GM23338 (cell line): Measurements from ENCODE around the gene MROH2A. TPM values are rescaled to one million over a fixed set of nuclear protein-coding genes. Genes with fewer than 3 reads are reported as not detected.

Experiments
- ATAC-seq: fragments of 200-7000 bp; cut with Tn5 transposase; 3 replicates; pipeline ENCODE4 v1.9.1; 2020
- DNase-seq: peaks from one replicate; pipeline ENCODE4 v3.0.0-alpha.2; 2015; ENCODE audit warnings: low spot score
- H2AFZ ChIP-seq: fragments of 200-600 bp; sonication (generic); 2 replicates; pipeline ENCODE4 v1.8.0; 2016; ENCODE audit warnings: antibody characterized with exemption, mild to moderate bottlenecking, moderate library complexity
- H3F3A ChIP-seq: fragments of 200-600 bp; sonication (generic); replicated peaks from 2 replicates; pipeline ENCODE4 v1.8.0; 2017; ENCODE audit warnings: antibody characterized with exemption, mixed run types, low read depth
- H3K27ac ChIP-seq: fragments of 200-600 bp; sonication (generic); 2 replicates; pipeline ENCODE4 v1.6.1; 2016; ENCODE audit warnings: low read depth
- H3K27me3 ChIP-seq: fragments of 200-600 bp; sonication (generic); 2 replicates; pipeline ENCODE4 v1.8.0; 2016; ENCODE audit warnings: mild to moderate bottlenecking, mixed run types, moderate library complexity; ENCODE audit not compliant: insufficient read depth
- H3K36me3 ChIP-seq: fragments of 200-600 bp; sonication (generic); 2 replicates; pipeline ENCODE4 v1.8.0; 2016; ENCODE audit warnings: mild to moderate bottlenecking; ENCODE audit not compliant: insufficient read depth
- H3K4me1 ChIP-seq: fragments of 200-600 bp; sonication (generic); 2 replicates; pipeline ENCODE4 v1.8.0; 2016; ENCODE audit warnings: mild to moderate bottlenecking, moderate library complexity; ENCODE audit not compliant: insufficient read depth
- H3K4me2 ChIP-seq: fragments of 200-600 bp; sonication (generic); 2 replicates; pipeline ENCODE4 v1.7.1; 2017; ENCODE audit warnings: mixed run types
- H3K4me3 ChIP-seq: fragments of 200-600 bp; sonication (generic); 2 replicates; pipeline ENCODE4 v1.6.1; 2016; ENCODE audit warnings: mixed run types
- H3K79me2 ChIP-seq: fragments of 200-600 bp; sonication (generic); replicated peaks from 2 replicates; pipeline ENCODE4 v1.8.0; 2017; ENCODE audit warnings: mild to moderate bottlenecking; ENCODE audit not compliant: insufficient read depth
- H3K9me2 ChIP-seq: fragments of 200-600 bp; sonication (generic); 2 replicates; pipeline ENCODE4 v1.8.0; 2017; ENCODE audit not compliant: insufficient read depth
- H4K20me1 ChIP-seq: fragments of 200-600 bp; sonication (generic); replicated peaks from 2 replicates; pipeline ENCODE4 v1.8.0; 2017; ENCODE audit warnings: mild to moderate bottlenecking; ENCODE audit not compliant: insufficient read depth
- H3K27ac Mint-ChIP-seq: 2 replicates; pipeline ENCODE4 v1.8.0; 2020; ENCODE audit warnings: inconsistent platforms, mild to moderate bottlenecking, moderate library complexity, mixed read lengths
- H3K27me3 Mint-ChIP-seq: 3 replicates; pipeline ENCODE4 v1.8.0; 2022; ENCODE audit warnings: low read depth, mild to moderate bottlenecking, moderate library complexity, mixed read lengths, inconsistent platforms; ENCODE audit not compliant: insufficient read depth, poor library complexity
- H3K36me3 Mint-ChIP-seq: 3 replicates; pipeline ENCODE4 v1.8.0; 2021; ENCODE audit warnings: low read depth, mild to moderate bottlenecking, inconsistent platforms, moderate library complexity, mixed read lengths
- H3K4me1 Mint-ChIP-seq: 3 replicates; pipeline ENCODE4 v1.8.0; 2020; ENCODE audit warnings: mild to moderate bottlenecking, inconsistent platforms, mixed read lengths
- H3K4me3 Mint-ChIP-seq: 3 replicates; pipeline ENCODE4 v1.8.0; 2021; ENCODE audit warnings: moderate library complexity, mild to moderate bottlenecking, inconsistent platforms, mixed read lengths
- H3K9me3 Mint-ChIP-seq: 3 replicates; pipeline ENCODE4 v1.8.0; 2020; ENCODE audit warnings: moderate library complexity, mild to moderate bottlenecking, inconsistent platforms, mixed read lengths
- polyA plus RNA-seq: library from polyadenylated mRNA; unstranded; fragments of >200 nt; fragmentation: Nextera tagmentation; extraction: Ambion mirVana; gene quantifications from 2 replicates; pipeline ENCODE4 v1.2.1, GENCODE V29; 2016
- total RNA-seq: library from RNA; depleted of rRNA; stranded (reverse); fragments of >200 nt; shearing (Covaris generic); gene quantifications from 2 replicates; pipeline ENCODE4 v1.2.3, GENCODE V29; 2014
- TF ChIP-seq, protein P1 (sequence below): IDR thresholded peaks from one replicate; pipeline ENCODE4 v1.6.1; 2018; ENCODE audit warnings: antibody characterized with exemption; ENCODE audit not compliant: unreplicated experiment
- TF ChIP-seq, protein P2 (sequence below): fragments of 250-450 bp; sonication (Bioruptor Pico); IDR thresholded peaks from 2 replicates; pipeline ENCODE4 v1.5.0; 2020; ENCODE audit warnings: mild to moderate bottlenecking, moderate library complexity

Gene MROH2A
- total and polyA plus RNA-seq, 2 experiments from 2014 or later, result not detected

DNA sequence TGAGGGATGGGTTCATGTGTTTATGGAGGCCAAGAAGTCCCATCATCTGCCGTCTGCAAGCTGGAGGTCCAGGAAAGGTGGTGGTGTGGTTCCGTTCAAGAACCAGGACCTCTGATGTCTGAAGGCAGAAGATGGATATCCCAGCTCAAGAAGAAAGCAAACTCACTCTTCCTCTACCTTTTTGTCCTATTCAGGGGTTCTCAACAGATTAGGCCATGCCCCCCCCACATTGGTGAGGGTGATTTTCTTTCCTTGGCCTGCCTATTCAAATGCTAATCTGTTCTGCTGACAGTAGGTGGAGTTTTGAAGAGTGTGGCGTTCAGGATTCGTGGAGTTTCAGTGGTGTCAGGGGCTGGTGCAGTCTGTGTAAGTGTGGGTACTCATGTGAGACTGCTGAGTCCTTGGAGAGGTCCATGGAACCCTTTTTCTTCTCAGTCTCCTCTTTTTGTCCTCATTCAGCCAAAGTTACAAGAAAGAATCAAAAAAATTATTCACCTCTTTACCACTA, 84.2 kb downstream of the MROH2A start:
- H3K4me1 ChIP-seq, result peaks cover 6% of the 10 kb centered on the region
- peak; percentile 26 for DNase-seq
- H3K4me3 ChIP-seq, result no peak overlapping the region
- H3K27ac ChIP-seq, result no peak overlapping the region
- H3K9me2 ChIP-seq, result 0 out of 2 replicates have a peak, but pooled peaks cover 5% of the 10 kb centered on the region
- no peak overlapping the region for H2AFZ ChIP-seq
- peaks cover 14% of the 10 kb centered on the region for H3K4me1 Mint-ChIP-seq
- peak overlapping the region; percentile 57; the same call in 1 of the 2 replicates for H3K4me2 ChIP-seq
- no peaks in the 10 kb centered on the region for H3K36me3 ChIP-seq
- peak overlapping the region; percentile 78 for H3K27ac Mint-ChIP-seq
- H3K36me3 Mint-ChIP-seq, result peaks cover 26% of the 10 kb centered on the region
- ATAC-seq, result peak; percentile 53; the same call in 2 of the 3 replicates
- H4K20me1 ChIP-seq, result no peaks in the 10 kb centered on the region; the same call in 1 of the 2 replicates
- H3K79me2 ChIP-seq, result peaks cover 14% of the 10 kb centered on the region
- H3K9me3 Mint-ChIP-seq, result peaks cover 3% of the 10 kb centered on the region; the same call in 2 of the 3 replicates
- no peaks in the 10 kb centered on the region for H3F3A ChIP-seq
- H3K27me3 Mint-ChIP-seq, result peaks cover 1% of the 10 kb centered on the region
- H3K4me3 Mint-ChIP-seq, result no peak overlapping the region
- TF ChIP-seq, protein P1, sequence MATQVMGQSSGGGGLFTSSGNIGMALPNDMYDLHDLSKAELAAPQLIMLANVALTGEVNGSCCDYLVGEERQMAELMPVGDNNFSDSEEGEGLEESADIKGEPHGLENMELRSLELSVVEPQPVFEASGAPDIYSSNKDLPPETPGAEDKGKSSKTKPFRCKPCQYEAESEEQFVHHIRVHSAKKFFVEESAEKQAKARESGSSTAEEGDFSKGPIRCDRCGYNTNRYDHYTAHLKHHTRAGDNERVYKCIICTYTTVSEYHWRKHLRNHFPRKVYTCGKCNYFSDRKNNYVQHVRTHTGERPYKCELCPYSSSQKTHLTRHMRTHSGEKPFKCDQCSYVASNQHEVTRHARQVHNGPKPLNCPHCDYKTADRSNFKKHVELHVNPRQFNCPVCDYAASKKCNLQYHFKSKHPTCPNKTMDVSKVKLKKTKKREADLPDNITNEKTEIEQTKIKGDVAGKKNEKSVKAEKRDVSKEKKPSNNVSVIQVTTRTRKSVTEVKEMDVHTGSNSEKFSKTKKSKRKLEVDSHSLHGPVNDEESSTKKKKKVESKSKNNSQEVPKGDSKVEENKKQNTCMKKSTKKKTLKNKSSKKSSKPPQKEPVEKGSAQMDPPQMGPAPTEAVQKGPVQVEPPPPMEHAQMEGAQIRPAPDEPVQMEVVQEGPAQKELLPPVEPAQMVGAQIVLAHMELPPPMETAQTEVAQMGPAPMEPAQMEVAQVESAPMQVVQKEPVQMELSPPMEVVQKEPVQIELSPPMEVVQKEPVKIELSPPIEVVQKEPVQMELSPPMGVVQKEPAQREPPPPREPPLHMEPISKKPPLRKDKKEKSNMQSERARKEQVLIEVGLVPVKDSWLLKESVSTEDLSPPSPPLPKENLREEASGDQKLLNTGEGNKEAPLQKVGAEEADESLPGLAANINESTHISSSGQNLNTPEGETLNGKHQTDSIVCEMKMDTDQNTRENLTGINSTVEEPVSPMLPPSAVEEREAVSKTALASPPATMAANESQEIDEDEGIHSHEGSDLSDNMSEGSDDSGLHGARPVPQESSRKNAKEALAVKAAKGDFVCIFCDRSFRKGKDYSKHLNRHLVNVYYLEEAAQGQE, result no peak
- TF ChIP-seq, protein P2, sequence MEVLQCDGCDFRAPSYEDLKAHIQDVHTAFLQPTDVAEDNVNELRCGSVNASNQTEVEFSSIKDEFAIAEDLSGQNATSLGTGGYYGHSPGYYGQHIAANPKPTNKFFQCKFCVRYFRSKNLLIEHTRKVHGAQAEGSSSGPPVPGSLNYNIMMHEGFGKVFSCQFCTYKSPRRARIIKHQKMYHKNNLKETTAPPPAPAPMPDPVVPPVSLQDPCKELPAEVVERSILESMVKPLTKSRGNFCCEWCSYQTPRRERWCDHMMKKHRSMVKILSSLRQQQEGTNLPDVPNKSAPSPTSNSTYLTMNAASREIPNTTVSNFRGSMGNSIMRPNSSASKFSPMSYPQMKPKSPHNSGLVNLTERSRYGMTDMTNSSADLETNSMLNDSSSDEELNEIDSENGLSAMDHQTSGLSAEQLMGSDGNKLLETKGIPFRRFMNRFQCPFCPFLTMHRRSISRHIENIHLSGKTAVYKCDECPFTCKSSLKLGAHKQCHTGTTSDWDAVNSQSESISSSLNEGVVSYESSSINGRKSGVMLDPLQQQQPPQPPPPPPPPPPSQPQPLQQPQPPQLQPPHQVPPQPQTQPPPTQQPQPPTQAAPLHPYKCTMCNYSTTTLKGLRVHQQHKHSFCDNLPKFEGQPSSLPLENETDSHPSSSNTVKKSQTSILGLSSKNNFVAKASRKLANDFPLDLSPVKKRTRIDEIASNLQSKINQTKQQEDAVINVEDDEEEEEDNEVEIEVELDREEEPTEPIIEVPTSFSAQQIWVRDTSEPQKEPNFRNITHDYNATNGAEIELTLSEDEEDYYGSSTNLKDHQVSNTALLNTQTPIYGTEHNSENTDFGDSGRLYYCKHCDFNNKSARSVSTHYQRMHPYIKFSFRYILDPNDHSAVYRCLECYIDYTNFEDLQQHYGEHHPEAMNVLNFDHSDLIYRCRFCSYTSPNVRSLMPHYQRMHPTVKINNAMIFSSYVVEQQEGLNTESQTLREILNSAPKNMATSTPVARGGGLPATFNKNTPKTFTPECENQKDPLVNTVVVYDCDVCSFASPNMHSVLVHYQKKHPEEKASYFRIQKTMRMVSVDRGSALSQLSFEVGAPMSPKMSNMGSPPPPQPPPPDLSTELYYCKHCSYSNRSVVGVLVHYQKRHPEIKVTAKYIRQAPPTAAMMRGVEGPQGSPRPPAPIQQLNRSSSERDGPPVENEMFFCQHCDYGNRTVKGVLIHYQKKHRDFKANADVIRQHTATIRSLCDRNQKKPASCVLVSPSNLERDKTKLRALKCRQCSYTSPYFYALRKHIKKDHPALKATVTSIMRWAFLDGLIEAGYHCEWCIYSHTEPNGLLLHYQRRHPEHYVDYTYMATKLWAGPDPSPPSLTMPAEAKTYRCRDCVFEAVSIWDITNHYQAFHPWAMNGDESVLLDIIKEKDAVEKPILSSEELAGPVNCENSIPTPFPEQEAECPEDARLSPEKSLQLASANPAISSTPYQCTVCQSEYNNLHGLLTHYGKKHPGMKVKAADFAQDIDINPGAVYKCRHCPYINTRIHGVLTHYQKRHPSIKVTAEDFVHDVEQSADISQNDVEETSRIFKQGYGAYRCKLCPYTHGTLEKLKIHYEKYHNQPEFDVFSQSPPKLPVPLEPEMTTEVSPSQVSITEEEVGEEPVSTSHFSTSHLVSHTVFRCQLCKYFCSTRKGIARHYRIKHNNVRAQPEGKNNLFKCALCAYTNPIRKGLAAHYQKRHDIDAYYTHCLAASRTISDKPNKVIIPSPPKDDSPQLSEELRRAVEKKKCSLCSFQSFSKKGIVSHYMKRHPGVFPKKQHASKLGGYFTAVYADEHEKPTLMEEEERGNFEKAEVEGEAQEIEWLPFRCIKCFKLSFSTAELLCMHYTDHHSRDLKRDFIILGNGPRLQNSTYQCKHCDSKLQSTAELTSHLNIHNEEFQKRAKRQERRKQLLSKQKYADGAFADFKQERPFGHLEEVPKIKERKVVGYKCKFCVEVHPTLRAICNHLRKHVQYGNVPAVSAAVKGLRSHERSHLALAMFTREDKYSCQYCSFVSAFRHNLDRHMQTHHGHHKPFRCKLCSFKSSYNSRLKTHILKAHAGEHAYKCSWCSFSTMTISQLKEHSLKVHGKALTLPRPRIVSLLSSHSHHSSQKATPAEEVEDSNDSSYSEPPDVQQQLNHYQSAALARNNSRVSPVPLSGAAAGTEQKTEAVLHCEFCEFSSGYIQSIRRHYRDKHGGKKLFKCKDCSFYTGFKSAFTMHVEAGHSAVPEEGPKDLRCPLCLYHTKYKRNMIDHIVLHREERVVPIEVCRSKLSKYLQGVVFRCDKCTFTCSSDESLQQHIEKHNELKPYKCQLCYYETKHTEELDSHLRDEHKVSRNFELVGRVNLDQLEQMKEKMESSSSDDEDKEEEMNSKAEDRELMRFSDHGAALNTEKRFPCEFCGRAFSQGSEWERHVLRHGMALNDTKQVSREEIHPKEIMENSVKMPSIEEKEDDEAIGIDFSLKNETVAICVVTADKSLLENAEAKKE (CRISPR knock-in tag), result peak; percentile 43; the same call in 1 of the 2 replicates
- H3K27me3 ChIP-seq, result no peaks in the 10 kb centered on the region
